ENCODE results near the gene ST8SIA1.

The ST8SIA1 gene

GRCh38 chr12:22284871-22285270 is 49.6 kb downstream of the ST8SIA1 start:
- H3K36me3 ChIP-seq (ENCODE audit: control insufficient read depth in 4 of 4, insufficient read depth in 4 of 4, low read length in 3 of 4), result no peaks in the 10 kb centered on the region
- no peaks in the 10 kb centered on the region for H3K9me3 ChIP-seq (ENCODE audit: control extremely low read depth in 1 of 5, control insufficient read depth in 4 of 5, insufficient read depth in 2 of 5, low read depth in 1 of 5, low read length in 4 of 5)
- POLR2A ChIA-PET, result no interaction called here
- H3K4me1 ChIP-seq (ENCODE audit: control extremely low read depth in 1 of 4, control insufficient read depth in 4 of 4, insufficient read depth in 4 of 4, low read length in 3 of 4), result peaks cover 0 to 18% (median 10%) of the 10 kb centered on the region in 4 experiments
- WGBS (ENCODE audit: insufficient coverage), result no CpG with 5 or more reads among the region's 1 CpG
- H3K4me3 ChIP-seq (ENCODE audit: control insufficient read depth in 1 of 7, extremely low read depth in 1 of 7, insufficient read depth in 4 of 7, low read depth in 2 of 7, low read length in 6 of 7), result no peak overlapping the region
- peak in 1 of 3 donors; percentile 12 for DNase-seq
- H3K27me3 ChIP-seq (replicated peaks in 2 of 5; ENCODE audit: control insufficient read depth in 4 of 5, insufficient read depth in 5 of 5, low read length in 4 of 5), result peaks cover 0 to 4% (median 0%) of the 10 kb centered on the region in 5 experiments
- no peak overlapping the region for H3K27ac ChIP-seq (ENCODE audit: insufficient read depth in 1 of 2, low read depth in 1 of 2, low read length in 2 of 2, poor library complexity in 1 of 2, severe bottlenecking in 2 of 2)
- CTCF ChIA-PET, result interaction anchor here (1.4 kb wide), 1 partner anchor 13 kb away, joined by 3 read pairs; no protein-coding TSS in a partner anchor

GRCh38 chr12:22283508-22283907 is 51.0 kb downstream of the ST8SIA1 start:
- ChIA-PET CTCF (interaction anchor here (1.0 kb wide), 1 partner anchor 41 kb away, joined by 3 read pairs; no protein-coding TSS in a partner anchor), POLR2A (no interaction called here)
- Histone ChIP-seq H3K4me1 (ENCODE audit: control extremely low read depth in 1 of 4, control insufficient read depth in 4 of 4, insufficient read depth in 4 of 4, low read length in 3 of 4) (peaks cover 0 to 15% (median 8%) of the 10 kb centered on the region in 4 experiments), H3K4me3 (ENCODE audit: control insufficient read depth in 1 of 7, extremely low read depth in 1 of 7, insufficient read depth in 4 of 7, low read depth in 2 of 7, low read length in 6 of 7) (no peak overlapping the region), H3K36me3 (ENCODE audit: control insufficient read depth in 4 of 4, insufficient read depth in 4 of 4, low read length in 3 of 4) (no peaks in the 10 kb centered on the region), H3K27me3 (replicated peaks in 2 of 5; ENCODE audit: control insufficient read depth in 4 of 5, insufficient read depth in 5 of 5, low read length in 4 of 5) (peaks cover 0 to 2% (median 0%) of the 10 kb centered on the region in 5 experiments), H3K9me3 (ENCODE audit: control extremely low read depth in 1 of 5, control insufficient read depth in 4 of 5, insufficient read depth in 2 of 5, low read depth in 1 of 5, low read length in 4 of 5) (peaks cover 0 to 4% (median 2%) of the 10 kb centered on the region in 5 experiments), H3K27ac (ENCODE audit: insufficient read depth in 1 of 2, low read depth in 1 of 2, low read length in 2 of 2, poor library complexity in 1 of 2, severe bottlenecking in 2 of 2) (no peak overlapping the region)
- no peak for DNase-seq
- 97% methylated on average over 3 of the region's 4 CpGs for WGBS (ENCODE audit: insufficient coverage)

- Histone ChIP-seq H3K4me1 (ENCODE audit: control extremely low read depth in 1 of 4, control insufficient read depth in 4 of 4, insufficient read depth in 4 of 4, low read length in 3 of 4) (peaks cover 0 to 10% (median 4%) of the 10 kb centered on the region in 4 experiments), H3K4me3 (ENCODE audit: control insufficient read depth in 1 of 7, extremely low read depth in 1 of 7, insufficient read depth in 4 of 7, low read depth in 2 of 7, low read length in 6 of 7) (no peak overlapping the region)
- 13% methylated on average over 1 of the region's 3 CpGs for WGBS (ENCODE audit: insufficient coverage)
Observed at GRCh38 chr12:22283006-22283506, 51.5 kb downstream of the ST8SIA1 start.

GRCh38 chr12:22282283-22282682 is 52.2 kb downstream of the ST8SIA1 start:
- H3K9me3 ChIP-seq (ENCODE audit: control extremely low read depth in 1 of 5, control insufficient read depth in 4 of 5, insufficient read depth in 2 of 5, low read depth in 1 of 5, low read length in 4 of 5), result peaks cover 0 to 5% (median 2%) of the 10 kb centered on the region in 5 experiments
- peaks cover 0 to 2% (median 0%) of the 10 kb centered on the region in 5 experiments for H3K27me3 ChIP-seq (replicated peaks in 2 of 5; ENCODE audit: control insufficient read depth in 4 of 5, insufficient read depth in 5 of 5, low read length in 4 of 5)
- WGBS (ENCODE audit: insufficient coverage), result 97% methylated on average over 4 of the region's 6 CpGs
- H3K4me3 ChIP-seq (ENCODE audit: control insufficient read depth in 1 of 7, extremely low read depth in 1 of 7, insufficient read depth in 4 of 7, low read depth in 2 of 7, low read length in 6 of 7), result no peak overlapping the region
- no peak for DNase-seq
- H3K36me3 ChIP-seq (ENCODE audit: control insufficient read depth in 4 of 4, insufficient read depth in 4 of 4, low read length in 3 of 4), result no peaks in the 10 kb centered on the region
- CTCF ChIA-PET, result no interaction called here
- POLR2A ChIA-PET, result no interaction called here
- H3K27ac ChIP-seq (ENCODE audit: insufficient read depth in 1 of 2, low read depth in 1 of 2, low read length in 2 of 2, poor library complexity in 1 of 2, severe bottlenecking in 2 of 2), result no peak overlapping the region
- H3K4me1 ChIP-seq (ENCODE audit: control extremely low read depth in 1 of 4, control insufficient read depth in 4 of 4, insufficient read depth in 4 of 4, low read length in 3 of 4), result peaks cover 0 to 4% (median 0%) of the 10 kb centered on the region in 4 experiments

More at GRCh38 chr12:22283006-22283506, 51.5 kb downstream of the ST8SIA1 start:
- POLR2A ChIA-PET, result no interaction called here
- H3K27me3 ChIP-seq (replicated peaks in 2 of 5; ENCODE audit: control insufficient read depth in 4 of 5, insufficient read depth in 5 of 5, low read length in 4 of 5), result peaks cover 0 to 2% (median 0%) of the 10 kb centered on the region in 5 experiments
- DNase-seq, result no peak
- CTCF ChIA-PET, result interaction anchor here (1.0 kb wide), 1 partner anchor 41 kb away, joined by 3 read pairs; no protein-coding TSS in a partner anchor
- no peak overlapping the region for H3K27ac ChIP-seq (ENCODE audit: insufficient read depth in 1 of 2, low read depth in 1 of 2, low read length in 2 of 2, poor library complexity in 1 of 2, severe bottlenecking in 2 of 2)
- no peaks in the 10 kb centered on the region for H3K36me3 ChIP-seq (ENCODE audit: control insufficient read depth in 4 of 4, insufficient read depth in 4 of 4, low read length in 3 of 4)
- H3K9me3 ChIP-seq (ENCODE audit: control extremely low read depth in 1 of 5, control insufficient read depth in 4 of 5, insufficient read depth in 2 of 5, low read depth in 1 of 5, low read length in 4 of 5), result peaks cover 0 to 5% (median 2%) of the 10 kb centered on the region in 5 experiments

GRCh38 chr12:22276867-22277266 is 57.6 kb downstream of the ST8SIA1 start:
- ChIA-PET CTCF (interaction anchor here (0.9 kb wide), 1 partner anchor 11 kb away, joined by 3 read pairs; no protein-coding TSS in a partner anchor), POLR2A (no interaction called here)
- H3K27me3 ChIP-seq (replicated peaks in 2 of 5; ENCODE audit: control insufficient read depth in 4 of 5, insufficient read depth in 5 of 5, low read length in 4 of 5), result peaks cover 0 to 11% (median 0%) of the 10 kb centered on the region in 5 experiments
- H3K9me3 ChIP-seq (ENCODE audit: control extremely low read depth in 1 of 5, control insufficient read depth in 4 of 5, insufficient read depth in 2 of 5, low read depth in 1 of 5, low read length in 4 of 5), result peaks cover 0 to 5% (median 2%) of the 10 kb centered on the region in 5 experiments
- no CpG with 5 or more reads among the region's 3 CpGs for WGBS (ENCODE audit: insufficient coverage)
- H3K4me1 ChIP-seq (ENCODE audit: control extremely low read depth in 1 of 4, control insufficient read depth in 4 of 4, insufficient read depth in 4 of 4, low read length in 3 of 4), result no peaks in the 10 kb centered on the region
- H3K36me3 ChIP-seq (ENCODE audit: control insufficient read depth in 4 of 4, insufficient read depth in 4 of 4, low read length in 3 of 4), result no peaks in the 10 kb centered on the region
- DNase-seq, result no peak
- H3K27ac ChIP-seq (ENCODE audit: insufficient read depth in 1 of 2, low read depth in 1 of 2, low read length in 2 of 2, poor library complexity in 1 of 2, severe bottlenecking in 2 of 2), result no peak overlapping the region
- H3K4me3 ChIP-seq (ENCODE audit: control insufficient read depth in 1 of 7, extremely low read depth in 1 of 7, insufficient read depth in 4 of 7, low read depth in 2 of 7, low read length in 6 of 7), result no peak overlapping the region

- no peaks in the 10 kb centered on the region for H3K4me1 ChIP-seq (ENCODE audit: control extremely low read depth in 1 of 4, control insufficient read depth in 4 of 4, insufficient read depth in 4 of 4, low read length in 3 of 4)
- no peak for DNase-seq
- no peak overlapping the region for H3K4me3 ChIP-seq (ENCODE audit: control insufficient read depth in 1 of 7, extremely low read depth in 1 of 7, insufficient read depth in 4 of 7, low read depth in 2 of 7, low read length in 6 of 7)
- peaks cover 0 to 5% (median 2%) of the 10 kb centered on the region in 5 experiments for H3K9me3 ChIP-seq (ENCODE audit: control extremely low read depth in 1 of 5, control insufficient read depth in 4 of 5, insufficient read depth in 2 of 5, low read depth in 1 of 5, low read length in 4 of 5)
- POLR2A ChIA-PET, result no interaction called here
- no peak overlapping the region for H3K27ac ChIP-seq (ENCODE audit: insufficient read depth in 1 of 2, low read depth in 1 of 2, low read length in 2 of 2, poor library complexity in 1 of 2, severe bottlenecking in 2 of 2)
- WGBS (ENCODE audit: insufficient coverage), result 100% methylated on average over 3 of the region's 5 CpGs
- CTCF ChIA-PET, result no interaction called here
- no peaks in the 10 kb centered on the region for H3K36me3 ChIP-seq (ENCODE audit: control insufficient read depth in 4 of 4, insufficient read depth in 4 of 4, low read length in 3 of 4)
- H3K27me3 ChIP-seq (replicated peaks in 2 of 5; ENCODE audit: control insufficient read depth in 4 of 5, insufficient read depth in 5 of 5, low read length in 4 of 5), result peaks cover 0 to 11% (median 0%) of the 10 kb centered on the region in 5 experiments
Observed at GRCh38 chr12:22276313-22276712, 58.2 kb downstream of the ST8SIA1 start.

- H3K4me1 ChIP-seq (ENCODE audit: control extremely low read depth in 1 of 4, control insufficient read depth in 4 of 4, insufficient read depth in 4 of 4, low read length in 3 of 4), result no peaks in the 10 kb centered on the region
- H3K36me3 ChIP-seq (ENCODE audit: control insufficient read depth in 4 of 4, insufficient read depth in 4 of 4, low read length in 3 of 4), result no peaks in the 10 kb centered on the region
- no peak overlapping the region for H3K4me3 ChIP-seq (ENCODE audit: control insufficient read depth in 1 of 7, extremely low read depth in 1 of 7, insufficient read depth in 4 of 7, low read depth in 2 of 7, low read length in 6 of 7)
- no peak overlapping the region for H3K27ac ChIP-seq (ENCODE audit: insufficient read depth in 1 of 2, low read depth in 1 of 2, low read length in 2 of 2, poor library complexity in 1 of 2, severe bottlenecking in 2 of 2)
- peaks cover 0 to 5% (median 2%) of the 10 kb centered on the region in 5 experiments for H3K9me3 ChIP-seq (ENCODE audit: control extremely low read depth in 1 of 5, control insufficient read depth in 4 of 5, insufficient read depth in 2 of 5, low read depth in 1 of 5, low read length in 4 of 5)
- no peak for DNase-seq
- ChIA-PET CTCF (no interaction called here), POLR2A (interaction anchor here (0.6 kb wide), 1 partner anchor 25 kb away, joined by 5 read pairs; no protein-coding TSS in a partner anchor)
- 100% methylated on average over 2 of the region's 2 CpGs for WGBS (ENCODE audit: insufficient coverage)
- peaks cover 0 to 11% (median 3%) of the 10 kb centered on the region in 5 experiments for H3K27me3 ChIP-seq (replicated peaks in 2 of 5; ENCODE audit: control insufficient read depth in 4 of 5, insufficient read depth in 5 of 5, low read length in 4 of 5)
Observed at GRCh38 chr12:22275843-22276242, 58.7 kb downstream of the ST8SIA1 start.
